Fibroblast of the aortic adventitia (primary cell): ENCODE measurements around the gene FAM216A. TPM values are rescaled to one million over a fixed set of nuclear protein-coding genes. Genes with fewer than 3 reads are reported as not detected.
"Not testable (repeated sequence)": the region's sequence is repeated elsewhere in the genome, so short reads cannot be mapped to it uniquely, and the experiment has no call there.

ENCODE experiments used
- DNase-seq: peaks from one replicate; pipeline ENCODE4 v3.0.0-alpha.2; 2010; ENCODE audit warnings: low read depth
- H3K4me3 ChIP-seq: 2 replicates; pipeline ENCODE4 v1.5.1; 2011; ENCODE audit warnings: low read depth, mild to moderate bottlenecking, control low read depth, low read length, moderate library complexity
- CTCF ChIP-seq: IDR thresholded peaks from 2 replicates; pipeline ENCODE4 v1.5.1; 2011; ENCODE audit warnings: mild to moderate bottlenecking, low read length, control low read depth, inconsistent platforms; ENCODE audit not compliant: insufficient read depth
- total RNA-seq: library from RNA; depleted of rRNA; stranded (reverse); fragments of >200 nt; gene quantifications from 2 replicates; pipeline ENCODE4 v1.2.3, GENCODE V29; 2012; ENCODE audit warnings: low replicate concordance

The FAM216A gene
- total RNA-seq, 1 donor: 17.4 TPM

GRCh38 chr12:110458756-110459155 lies 9.9 kb upstream of the FAM216A start:
- no peak for DNase-seq
- no peak overlapping the region for H3K4me3 ChIP-seq
- no peak for TF ChIP-seq CTCF

- H3K4me3 ChIP-seq, DNase-seq: not testable (repeated sequence)
Observed at GRCh38 chr12:110461189-110461588, 7.5 kb upstream of the FAM216A start.

GRCh38 chr12:110465024-110465423 lies 3.6 kb upstream of the FAM216A start:
- DNase-seq: no peak
- no peak for TF ChIP-seq CTCF
- no peak overlapping the region for H3K4me3 ChIP-seq

- H3K4me3 ChIP-seq, DNase-seq: not testable (repeated sequence)
Observed at GRCh38 chr12:110465765-110466164, 2.9 kb upstream of the FAM216A start.

GRCh38 chr12:110466791-110467190 lies 1.9 kb upstream of the FAM216A start:
- H3K4me3 ChIP-seq: peak overlapping the region; percentile 7
- TF ChIP-seq CTCF: no peak

GRCh38 chr12:110467847-110468213 lies 815 bp upstream of the FAM216A start:
- peak overlapping the region; percentile 94 for H3K4me3 ChIP-seq
- no peak for TF ChIP-seq CTCF
- no peak for DNase-seq

More at GRCh38 chr12:110466791-110467190, 1.9 kb upstream of the FAM216A start:
- no peak for DNase-seq

- no peak overlapping the region for H3K4me3 ChIP-seq
- DNase-seq: no peak
- no peak for TF ChIP-seq CTCF
Observed at GRCh38 chr12:110475426-110475825, 6.8 kb downstream of the FAM216A start.

GRCh38 chr12:110498984-110499706 lies 30.5 kb downstream of the FAM216A start:
- no peak overlapping the region for H3K4me3 ChIP-seq
- peak; percentile 30 for DNase-seq

More at GRCh38 chr12:110498984-110499706, 30.5 kb downstream of the FAM216A start:
- no peak for TF ChIP-seq CTCF
